ENCODE results near the gene ZNHIT3.

DNA sequence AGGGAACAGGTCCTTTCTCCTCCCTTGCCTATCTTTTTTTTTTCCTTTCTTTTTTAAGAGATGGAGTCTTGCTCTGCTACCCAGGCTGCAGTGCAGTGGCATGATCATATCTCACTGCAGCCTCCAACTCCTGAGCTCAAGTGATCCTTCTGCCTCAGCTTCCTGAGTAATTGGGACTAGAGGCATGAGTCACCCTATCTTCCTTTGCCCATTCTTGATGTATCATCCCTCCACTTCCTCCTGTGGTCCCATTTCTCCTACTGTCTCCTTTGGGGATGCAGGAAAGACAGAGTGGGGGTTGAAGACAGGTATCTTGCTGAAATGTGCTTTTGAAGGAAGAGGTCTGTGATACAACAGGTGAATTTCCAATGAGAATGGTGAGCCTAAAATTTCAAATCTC is 42.6 kb downstream of the ZNHIT3 start:
- no peak for TF ChIP-seq CTCF (IDR thresholded peaks at IDR 0.05)
- TF ChIP-seq POLR2A (IDR thresholded peaks at IDR 0.05) = no peak
- TF ChIP-seq EP300 (IDR thresholded peaks at IDR 0.05) = no peak
